ENCODE data around the gene TSPAN9.

- no peak for TF ChIP-seq CTCF (IDR thresholded peaks at IDR 0.05; ENCODE audit: low read depth, low read length, poor library complexity, severe bottlenecking)
- TF ChIP-seq EZH2phosphoT487 (IDR thresholded peaks at IDR 0.05; ENCODE audit: borderline replicate concordance, low read length) = no peak
Measured at GRCh38 chr12:3288690-3289089, 211.5 kb downstream of the TSPAN9 start.

All from DOHH2 (cell line).